Esophagus squamous epithelium (tissue), 5 donors: ENCODE results near the gene TENT4B. TPM values are rescaled to one million over a fixed set of nuclear protein-coding genes. Genes with fewer than 3 reads are reported as not detected.
A peak's percentile ranks its signal among the peaks of the same experiment; 100 is the strongest.

Experiments used
- DNase-seq: peaks from one replicate; lab custom pipeline; 2025; lab: John Stamatoyannopoulos, UW
- H3K27ac ChIP-seq, 4 donors: fragments of 200-600 bp; sonication (generic); one replicate each; pipeline ENCODE4 v1.5.1; 2016 to 2019; ENCODE audit warnings: mild to moderate bottlenecking in 1 of 4
- H3K27me3 ChIP-seq, 4 donors: fragments of 200-600 bp; sonication (generic); 1 replicate in 3 of 4; 2 replicates in 1 of 4; pipeline versions ENCODE4 v1.5.1 to v1.6.0; 2017 to 2021; ENCODE audit warnings: antibody characterized with exemption in 1 of 4
- H3K36me3 ChIP-seq, 3 donors: fragments of 200-600 bp; sonication (generic); one replicate each; pipeline ENCODE4 v1.5.1; 2016 to 2019
- H3K4me1 ChIP-seq, 3 donors: fragments of 200-600 bp; sonication (generic); one replicate each; pipeline ENCODE4 v1.5.1; 2017 to 2019
- H3K4me3 ChIP-seq, 4 donors: fragments of 200-600 bp; sonication (generic); 1 replicate in 3 of 4; 2 replicates in 1 of 4; pipeline ENCODE4 v1.5.1; 2016 to 2019; ENCODE audit warnings: mild to moderate bottlenecking in 2 of 4, moderate library complexity in 1 of 4
- H3K9me3 ChIP-seq, 3 donors: fragments of 200-600 bp; sonication (generic); one replicate each; pipeline ENCODE4 v1.5.1; 2016 to 2019
- POLR2A ChIP-seq, 4 donors: fragments of 450-650 bp; IDR thresholded peaks; one replicate each; pipeline ENCODE4 v1.6.1; 2017; ENCODE audit warnings: antibody characterized with exemption in 4 of 4, mild to moderate bottlenecking in 4 of 4, moderate library complexity in 3 of 4
- WGBS, 2 donors: methylation state at CpG; one replicate each; pipeline ENCODE4 v1.1.5; 2018; 5-methylcytosine and 5-hydroxymethylcytosine counted together
- intact Hi-C: fragments of 100-400 bp; cut with DNase I; formaldehyde crosslinking; loops from one replicate; pipeline ENCODE4 v1.15.0; 2022
- total RNA-seq, 4 donors: library from RNA; depleted of rRNA; stranded (reverse); fragments of >200 nt; gene quantifications; one replicate each; pipeline ENCODE4 v1.1.0, GENCODE V29; 2016
- TF ChIP-seq, protein P1 (sequence below), 6 experiments: fragments of 450-650 bp in 4 of 6; fragments of 200-600 bp in 2 of 6; sonication (generic) in 2 of 6; IDR thresholded peaks; one replicate each; pipeline ENCODE4 v1.5.1; 2016 to 2019; ENCODE audit warnings: antibody characterized with exemption in 6 of 6, mild to moderate bottlenecking in 4 of 6, moderate library complexity in 4 of 6
- donor health status: DM: yes; HTN: yes; CAD: no.

TENT4B gene
- total RNA-seq, 4 donors from 2014 or later = 6.3 to 11.4 (median 8.4) TPM

DNA sequence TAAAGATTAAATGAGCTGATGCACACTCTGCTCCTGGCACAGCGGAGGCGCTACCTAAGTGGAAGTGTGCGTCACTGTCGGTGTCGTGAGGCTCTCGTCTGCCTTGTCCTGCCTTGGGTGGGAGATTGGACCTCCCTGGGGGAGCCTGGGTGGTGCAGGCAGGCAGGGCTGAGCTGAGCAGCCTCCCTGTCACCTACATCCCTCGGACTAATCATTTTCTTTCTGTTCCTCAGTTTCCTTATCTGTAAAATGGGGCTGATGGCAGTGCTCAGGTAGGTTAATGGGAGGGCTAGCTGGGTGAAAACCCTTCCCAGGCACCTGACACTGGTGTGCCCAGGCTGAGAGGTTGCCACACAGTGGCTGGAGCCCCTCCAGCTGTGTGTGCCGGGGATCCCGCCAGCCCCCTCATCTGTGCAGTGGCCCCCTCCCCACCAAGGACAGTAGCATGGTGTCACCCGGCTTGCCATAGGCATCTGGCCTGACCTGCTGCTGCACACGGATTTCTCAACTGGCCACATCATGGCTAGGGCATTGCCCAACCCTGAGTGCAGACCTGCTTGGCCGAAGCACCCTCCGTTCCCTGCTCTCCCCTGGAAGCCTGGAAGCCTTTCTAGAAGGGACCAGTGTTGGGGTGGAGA is 117.5 kb downstream of the TENT4B start:
- Histone ChIP-seq H3K4me3 (no peak overlapping the region), H3K36me3 (peaks cover 0 to 25% (median 0%) of the 10 kb centered on the region in 3 donors), H3K27me3 (no peaks in the 10 kb centered on the region), H3K27ac (no peak overlapping the region), H3K4me1 (peaks cover 10 to 73% (median 18%) of the 10 kb centered on the region in 3 donors), H3K9me3 (no peaks in the 10 kb centered on the region)
- intact Hi-C loops = no loop called here
- TF ChIP-seq, protein P1, sequence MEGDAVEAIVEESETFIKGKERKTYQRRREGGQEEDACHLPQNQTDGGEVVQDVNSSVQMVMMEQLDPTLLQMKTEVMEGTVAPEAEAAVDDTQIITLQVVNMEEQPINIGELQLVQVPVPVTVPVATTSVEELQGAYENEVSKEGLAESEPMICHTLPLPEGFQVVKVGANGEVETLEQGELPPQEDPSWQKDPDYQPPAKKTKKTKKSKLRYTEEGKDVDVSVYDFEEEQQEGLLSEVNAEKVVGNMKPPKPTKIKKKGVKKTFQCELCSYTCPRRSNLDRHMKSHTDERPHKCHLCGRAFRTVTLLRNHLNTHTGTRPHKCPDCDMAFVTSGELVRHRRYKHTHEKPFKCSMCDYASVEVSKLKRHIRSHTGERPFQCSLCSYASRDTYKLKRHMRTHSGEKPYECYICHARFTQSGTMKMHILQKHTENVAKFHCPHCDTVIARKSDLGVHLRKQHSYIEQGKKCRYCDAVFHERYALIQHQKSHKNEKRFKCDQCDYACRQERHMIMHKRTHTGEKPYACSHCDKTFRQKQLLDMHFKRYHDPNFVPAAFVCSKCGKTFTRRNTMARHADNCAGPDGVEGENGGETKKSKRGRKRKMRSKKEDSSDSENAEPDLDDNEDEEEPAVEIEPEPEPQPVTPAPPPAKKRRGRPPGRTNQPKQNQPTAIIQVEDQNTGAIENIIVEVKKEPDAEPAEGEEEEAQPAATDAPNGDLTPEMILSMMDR (IDR thresholded peaks at IDR 0.05) = no peak
- DNase-seq = no peak
- 85% methylated on average over 6 of the region's 13 CpGs; no CpG with 5 or more reads in 1 of the 2 donors for WGBS, 2 donors

GRCh38 chr16:50271148-50272041 is 118.3 kb downstream of the TENT4B start:
- TF ChIP-seq, protein P1 (IDR thresholded peaks at IDR 0.05) = no peak
- no peak for TF ChIP-seq POLR2A (IDR thresholded peaks at IDR 0.05)
- H3K9me3 ChIP-seq = no peaks in the 10 kb centered on the region
- H3K4me1 ChIP-seq = peaks cover 2 to 69% (median 10%) of the 10 kb centered on the region in 3 donors
- H3K36me3 ChIP-seq = peaks cover 0 to 25% (median 0%) of the 10 kb centered on the region in 3 donors
- H3K27ac ChIP-seq = no peak overlapping the region
- DNase-seq = no peak
- 81 to 83% methylated on average over 5 to 7 of the region's 15 CpGs for WGBS, 2 donors
- no peaks in the 10 kb centered on the region for H3K27me3 ChIP-seq
- intact Hi-C loops = no loop called here
- no peak overlapping the region for H3K4me3 ChIP-seq

DNA sequence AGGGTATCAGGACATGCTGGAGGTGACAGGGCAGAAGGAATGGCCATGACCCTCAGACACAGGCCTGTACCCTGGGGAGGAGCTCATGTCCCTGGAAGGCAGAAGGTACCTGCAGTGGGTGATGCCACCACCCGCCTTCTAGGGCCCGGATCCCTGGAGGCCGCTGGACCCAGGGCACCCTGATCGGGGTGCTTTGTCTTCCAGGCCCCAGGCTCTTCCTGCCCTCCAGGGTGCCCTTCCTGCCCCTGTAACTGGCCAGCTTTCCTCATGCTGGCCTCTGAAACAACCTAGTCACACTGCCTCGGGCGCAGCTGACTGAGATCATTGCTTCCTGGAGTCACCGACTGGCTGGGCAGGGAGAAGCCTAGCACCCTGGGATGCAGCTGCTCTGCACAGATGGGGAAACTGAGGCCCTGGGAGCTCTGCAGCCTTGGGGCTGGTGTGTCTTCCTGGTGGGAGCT is 119.0 kb downstream of the TENT4B start:
- no peak overlapping the region for H3K4me3 ChIP-seq
- TF ChIP-seq, protein P1 (IDR thresholded peaks at IDR 0.05) = no peak
- no peak for TF ChIP-seq POLR2A (IDR thresholded peaks at IDR 0.05)
- H3K4me1 ChIP-seq = peaks cover 0 to 62% (median 2%) of the 10 kb centered on the region in 3 donors
- no peaks in the 10 kb centered on the region for H3K9me3 ChIP-seq
- H3K27me3 ChIP-seq = no peaks in the 10 kb centered on the region
- peak overlapping the region in 1 of 4 donors; percentile 47 for H3K27ac ChIP-seq
- intact Hi-C loops = no loop called here
- WGBS, 2 donors = no CpG with 5 or more reads among the region's 7 CpGs
- DNase-seq = no peak
- peaks cover 0 to 25% (median 0%) of the 10 kb centered on the region in 3 donors for H3K36me3 ChIP-seq

DNA sequence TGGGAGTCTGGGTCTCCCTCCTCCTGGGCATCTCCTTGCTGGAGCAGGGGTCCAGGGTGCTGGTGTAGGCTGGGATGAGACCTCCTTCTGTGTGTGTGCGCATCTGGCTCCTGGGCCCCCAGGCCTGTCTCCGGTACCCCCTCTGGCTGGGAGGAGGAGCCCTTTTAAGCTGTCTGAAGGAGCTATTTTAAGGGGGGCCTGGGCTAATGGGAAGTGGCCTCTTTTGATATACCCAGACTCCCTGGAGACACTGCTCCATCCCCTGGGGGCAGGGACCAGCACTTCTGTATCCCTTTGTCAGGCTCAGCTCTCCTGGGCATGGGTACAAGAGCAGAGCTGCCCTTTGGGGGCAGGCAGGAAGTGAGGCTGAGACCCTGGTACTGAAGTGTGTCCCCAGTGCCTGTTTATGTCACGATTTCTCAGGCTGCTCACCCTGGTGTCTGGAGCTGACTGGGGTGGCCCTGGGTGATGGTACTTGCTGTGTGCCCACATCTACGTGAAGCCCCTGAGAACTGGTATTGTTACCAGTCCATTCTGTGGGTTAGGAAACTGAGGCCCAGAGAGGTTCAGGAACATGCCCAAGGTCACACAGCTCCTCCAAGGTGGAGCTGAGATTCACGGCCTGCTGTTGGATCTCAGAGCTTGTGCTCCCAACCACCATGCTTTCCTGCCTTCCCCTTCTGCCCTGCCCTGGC is 119.7 kb downstream of the TENT4B start:
- TF ChIP-seq, protein P1 (IDR thresholded peaks at IDR 0.05) = no peak
- no peak for TF ChIP-seq POLR2A (IDR thresholded peaks at IDR 0.05)
- Histone ChIP-seq H3K4me1 (peaks cover 0 to 55% (median 0%) of the 10 kb centered on the region in 3 donors), H3K36me3 (peaks cover 0 to 25% (median 0%) of the 10 kb centered on the region in 3 donors), H3K9me3 (no peaks in the 10 kb centered on the region), H3K27me3 (no peaks in the 10 kb centered on the region), H3K4me3 (no peak overlapping the region), H3K27ac (no peak overlapping the region)
- no peak for DNase-seq
- 80 to 89% methylated on average over 1 to 2 of the region's 5 CpGs for WGBS, 2 donors
- intact Hi-C loops = no loop called here
